K562 (cell line): ENCODE results near the gene FRRS1L. TPM values are rescaled to one million over a fixed set of nuclear protein-coding genes. Genes with fewer than 3 reads are reported as not detected.

Source experiments
- ARID4B ChIP-seq: sonication (generic); formaldehyde crosslinking; IDR thresholded peaks from 2 replicates; pipeline ENCODE4 v1.8.0; 2022; ENCODE audit warnings: mild to moderate bottlenecking, missing genetic modification reagents
- ETV1 ChIP-seq: fragments of 450-650 bp; conservative IDR thresholded peaks from 2 replicates; pipeline ENCODE4 v1.6.1; 2016; ENCODE audit warnings: missing genetic modification characterization, control low read depth, low read depth, missing compliant biosample characterization
- LCOR ChIP-seq: sonication (generic); formaldehyde crosslinking; IDR thresholded peaks from 2 replicates; pipeline ENCODE4 v1.8.0; 2022; ENCODE audit warnings: mild to moderate bottlenecking, missing genetic modification reagents
- POLR2H ChIP-seq: IDR thresholded peaks from 2 replicates; pipeline ENCODE4 v1.6.1; 2016; ENCODE audit warnings: missing genetic modification characterization, low read depth, mild to moderate bottlenecking, control low read depth, missing compliant biosample characterization, moderate library complexity
- REST ChIP-seq, 2 experiments: fragments of 450-650 bp; formaldehyde crosslinking in 1 of 2; IDR thresholded peaks; 2 replicates each; pipeline versions ENCODE4 v1.4.0 to v1.6.1; 2014 to 2020; ENCODE audit warnings: mild to moderate bottlenecking in 2 of 2, borderline replicate concordance in 1 of 2, low read depth in 1 of 2
- TCF3 ChIP-seq: sonication (generic); formaldehyde crosslinking; IDR thresholded peaks from 2 replicates; pipeline ENCODE4 v1.4.0; 2020; ENCODE audit warnings: mild to moderate bottlenecking, missing genetic modification reagents
- TRIM28 ChIP-seq: fragments of 450-650 bp; IDR thresholded peaks from 2 replicates; pipeline ENCODE4 v1.6.1; 2017
- ZNF324 ChIP-seq: fragments of 250-450 bp; sonication (Bioruptor Pico); IDR thresholded peaks from 2 replicates; pipeline ENCODE4 v1.4.0; 2020; ENCODE audit warnings: mild to moderate bottlenecking
- ZNF431 ChIP-seq: sonication (generic); formaldehyde crosslinking; IDR thresholded peaks from 2 replicates; pipeline ENCODE4 v1.8.0; 2022; ENCODE audit warnings: mild to moderate bottlenecking, missing genetic modification reagents
- ZNF79 ChIP-seq: fragments of 250-450 bp; sonication (Bioruptor Pico); IDR thresholded peaks from 2 replicates; pipeline ENCODE4 v1.4.0; 2020; ENCODE audit warnings: low read depth, mild to moderate bottlenecking, moderate library complexity
- polyA plus RNA-seq, 8 experiments: library from polyadenylated mRNA; depleted of rRNA in 4 of 8; stranded (reverse) in 5 of 8; unstranded in 3 of 8; fragments of >200 nt; fragmentation: Nextera tagmentation in 2 of 8; fragmentation: Illumina TruSeq in 1 of 8; extraction: Ambion mirVana in 2 of 8; extraction: Trizol in 1 of 8; gene quantifications; 2 replicates each; pipeline versions ENCODE4 v1.2.1 to v1.2.3, GENCODE V29; 2011 to 2014; ENCODE audit warnings: inconsistent platforms in 1 of 8, missing spikeins in 1 of 8
- total RNA-seq, 7 experiments: library from RNA; depleted of rRNA in 6 of 7; stranded (reverse); fragments of >200 nt in 6 of 7; fragmentation: Illumina TruSeq in 2 of 7; extraction: Trizol in 2 of 7; gene quantifications; 2 replicates each; pipeline versions ENCODE4 v1.2.1 to v1.2.3, GENCODE V29; 2011 to 2021; ENCODE audit warnings: low replicate concordance in 1 of 7

The FRRS1L gene
- total and polyA plus RNA-seq, 9 of the 15 experiments (the other 6 are each of a cell fraction or from before 2014, with no cell fraction given): under 0.01 to 0.04 (median 0.03) TPM; not detected in 5

- TF ChIP-seq REST (IDR thresholded peaks at IDR 0.05; ENCODE audit: borderline replicate concordance) (no peak), REST (CRISPR knock-in tag; IDR thresholded peaks at IDR 0.05; ENCODE audit: low read depth) (no peak), ZNF79 (no peak), ARID4B (CRISPR knock-in tag) (peak; percentile 13; the same call in 1 of the 2 replicates), TRIM28 (no peak), ETV1 (tag) (no peak), LCOR (CRISPR knock-in tag) (no peak), ZNF324 (CRISPR knock-in tag) (no peak), TCF3 (CRISPR knock-in tag) (peak; percentile 56; the same call in 1 of the 2 replicates), ZNF431 (CRISPR knock-in tag) (no peak), POLR2H (no peak)
Measured at GRCh38 chr9:109117856-109118807, 48.9 kb downstream of the FRRS1L start (continued).
